Right lobe of liver (tissue), 4 donors: ENCODE results near the gene DTL.

Source experiments
- CTCF ChIP-seq, 4 donors: fragments of 200-600 bp in 3 of 4; fragments of 450-650 bp in 1 of 4; IDR thresholded peaks; one replicate each; pipeline versions ENCODE4 v1.5.1 to v1.8.0; 2016 to 2022; ENCODE audit warnings: antibody characterized with exemption in 4 of 4, mild to moderate bottlenecking in 2 of 4
- POLR2A ChIP-seq: fragments of 450-650 bp; IDR thresholded peaks from one replicate; pipeline ENCODE4 v1.6.1; 2017; ENCODE audit warnings: antibody characterized with exemption, mild to moderate bottlenecking
- donor health status: DM: no; HTN: no; CAD: no.
- donor health status: DM: no; HTN: no; CAD: no.
- donor health status: DM: no; HTN: yes; CAD: no.

- TF ChIP-seq POLR2A (no peak), CTCF (IDR thresholded peaks at IDR 0.05) (no peak)
Measured at GRCh38 chr1:212109728-212110127, 74.2 kb downstream of the DTL start.
